Neural progenitor cell (in vitro differentiated cells): ENCODE results near the gene SKA1. TPM values are rescaled to one million over a fixed set of nuclear protein-coding genes. Genes with fewer than 3 reads are reported as not detected.

Experiments used
- DNase-seq: peaks from one replicate; pipeline ENCODE4 v3.0.0-alpha.2; 2016; ENCODE audit warnings: low spot score
- H2AFZ ChIP-seq: fragments of 200-600 bp; sonication (generic); replicated peaks from 2 replicates; pipeline ENCODE4 v1.6.1; 2016; ENCODE audit warnings: antibody characterized with exemption
- H3F3A ChIP-seq: fragments of 200-600 bp; sonication (generic); 2 replicates; pipeline ENCODE4 v1.6.1; 2016; ENCODE audit warnings: antibody characterized with exemption, low read depth
- H3K27ac ChIP-seq: fragments of 200-600 bp; sonication (generic); 2 replicates; pipeline ENCODE4 v1.5.1; 2016; ENCODE audit warnings: mild to moderate bottlenecking
- H3K27me3 ChIP-seq: fragments of 200-600 bp; sonication (generic); 2 replicates; pipeline ENCODE4 v1.6.1; 2016; ENCODE audit warnings: mild to moderate bottlenecking, moderate library complexity
- H3K36me3 ChIP-seq: fragments of 200-600 bp; sonication (generic); 2 replicates; pipeline ENCODE4 v1.5.1; 2016
- H3K4me1 ChIP-seq: fragments of 200-600 bp; sonication (generic); 2 replicates; pipeline ENCODE4 v1.6.1; 2016; ENCODE audit warnings: mixed run types
- H3K4me2 ChIP-seq: fragments of 200-600 bp; sonication (generic); 2 replicates; pipeline ENCODE4 v1.6.1; 2016
- H3K4me3 ChIP-seq: fragments of 200-600 bp; sonication (generic); 2 replicates; pipeline ENCODE4 v1.5.1; 2016
- H3K79me2 ChIP-seq: fragments of 200-600 bp; sonication (generic); 2 replicates; pipeline ENCODE4 v1.6.1; 2016; ENCODE audit warnings: low read depth
- H3K9ac ChIP-seq: fragments of 200-600 bp; sonication (generic); 2 replicates; pipeline ENCODE4 v1.6.1; 2016
- H3K9me3 ChIP-seq: fragments of 200-600 bp; sonication (generic); 2 replicates; pipeline ENCODE4 v1.5.1; 2016; ENCODE audit warnings: low read depth
- H4K20me1 ChIP-seq: fragments of 200-600 bp; sonication (generic); 2 replicates; pipeline ENCODE4 v1.6.1; 2016; ENCODE audit warnings: low read depth
- H3K27ac Mint-ChIP-seq: 3 replicates; pipeline ENCODE4 v1.8.0; 2021; ENCODE audit warnings: mixed read lengths
- H3K27me3 Mint-ChIP-seq: 2 replicates; pipeline ENCODE4 v1.8.0; 2022; ENCODE audit warnings: low read depth, mild to moderate bottlenecking, inconsistent platforms, moderate library complexity, mixed read lengths; ENCODE audit not compliant: insufficient read depth
- H3K36me3 Mint-ChIP-seq: 3 replicates; pipeline ENCODE4 v1.8.0; 2021; ENCODE audit warnings: mixed read lengths
- H3K4me1 Mint-ChIP-seq: 3 replicates; pipeline ENCODE4 v1.8.0; 2021; ENCODE audit warnings: mixed read lengths
- H3K4me3 Mint-ChIP-seq: 3 replicates; pipeline ENCODE4 v1.8.0; 2021; ENCODE audit warnings: mild to moderate bottlenecking, moderate library complexity, mixed read lengths
- H3K9me3 Mint-ChIP-seq: 3 replicates; pipeline ENCODE4 v1.8.0; 2020; ENCODE audit warnings: mixed read lengths
- EZH2 ChIP-seq: fragments of 200-600 bp; sonication (generic); IDR thresholded peaks from 2 replicates; pipeline ENCODE4 v1.6.1; 2017; ENCODE audit warnings: antibody characterized with exemption, mild to moderate bottlenecking, moderate library complexity
- EZH2phosphoT487 ChIP-seq: fragments of 200-600 bp; sonication (generic); IDR thresholded peaks from 2 replicates; pipeline ENCODE4 v1.6.1; 2017; ENCODE audit warnings: antibody characterized with exemption
- total RNA-seq: library from RNA; depleted of rRNA; stranded (reverse); fragments of >200 nt; gene quantifications from 2 replicates; pipeline ENCODE4 v1.2.3, GENCODE V29; 2015; ENCODE audit warnings: low replicate concordance
- TF ChIP-seq, protein P1 (sequence below): fragments of 200-600 bp; sonication (generic); IDR thresholded peaks from 2 replicates; pipeline ENCODE4 v1.5.1; 2017; ENCODE audit warnings: antibody characterized with exemption, mild to moderate bottlenecking

Gene SKA1
- total RNA-seq, 1 donor from 2014 or later, result 57.2 TPM

DNA sequence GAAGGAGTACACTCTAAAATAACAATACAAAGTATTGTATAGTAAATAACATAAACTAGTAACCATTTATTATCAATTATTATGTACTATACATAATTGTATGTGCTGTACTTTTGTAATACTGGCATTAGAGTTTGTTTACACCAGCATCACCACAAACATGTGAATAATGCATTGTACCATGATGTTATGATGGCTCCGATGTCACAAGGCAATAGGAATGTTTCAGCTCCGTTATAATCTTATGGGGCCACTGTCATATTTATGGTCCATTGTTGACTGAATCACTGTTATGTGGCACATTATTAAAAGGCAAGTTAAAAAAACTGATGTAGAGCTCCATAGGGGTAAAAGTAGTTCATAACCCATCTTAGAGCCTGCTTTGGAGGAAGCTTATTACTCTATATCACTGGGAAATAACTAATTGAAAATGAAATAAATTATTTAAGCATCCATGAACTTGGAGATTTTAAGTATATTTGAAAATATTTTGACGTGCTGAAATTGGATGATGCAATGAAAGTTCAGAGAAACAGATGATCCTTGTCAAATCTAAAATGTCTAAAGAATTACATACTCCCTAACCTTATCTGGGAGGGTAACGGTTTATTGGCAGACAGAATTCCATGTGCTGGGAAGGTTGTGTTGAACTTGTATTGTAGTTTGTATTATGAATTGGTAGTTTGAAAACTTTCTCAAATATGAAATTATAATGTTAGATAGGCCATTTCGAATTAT lies 2.4 kb downstream of the SKA1 start:
- peaks cover 30% of the 10 kb centered on the region for H3K79me2 ChIP-seq
- H3K9me3 ChIP-seq, result no peaks in the 10 kb centered on the region
- no peak overlapping the region for H3K4me2 ChIP-seq
- peaks cover 4% of the 10 kb centered on the region for H3K36me3 ChIP-seq
- no peak overlapping the region for H2AFZ ChIP-seq
- Mint-ChIP-seq H3K27ac (no peak overlapping the region), H3K4me3 (peak overlapping the region; percentile 52), H3K36me3 (peaks cover 6% of the 10 kb centered on the region), H3K9me3 (no peaks in the 10 kb centered on the region), H3K4me1 (peaks cover 18% of the 10 kb centered on the region), H3K27me3 (peaks cover 3% of the 10 kb centered on the region)
- H3K27me3 ChIP-seq, result no peaks in the 10 kb centered on the region
- H3K9ac ChIP-seq, result no peak overlapping the region
- H3K4me3 ChIP-seq, result no peak overlapping the region
- no peak overlapping the region for H3K27ac ChIP-seq
- H3K4me1 ChIP-seq, result peaks cover 15% of the 10 kb centered on the region
- no peak for DNase-seq
- H4K20me1 ChIP-seq, result no peaks in the 10 kb centered on the region
- TF ChIP-seq, protein P1, sequence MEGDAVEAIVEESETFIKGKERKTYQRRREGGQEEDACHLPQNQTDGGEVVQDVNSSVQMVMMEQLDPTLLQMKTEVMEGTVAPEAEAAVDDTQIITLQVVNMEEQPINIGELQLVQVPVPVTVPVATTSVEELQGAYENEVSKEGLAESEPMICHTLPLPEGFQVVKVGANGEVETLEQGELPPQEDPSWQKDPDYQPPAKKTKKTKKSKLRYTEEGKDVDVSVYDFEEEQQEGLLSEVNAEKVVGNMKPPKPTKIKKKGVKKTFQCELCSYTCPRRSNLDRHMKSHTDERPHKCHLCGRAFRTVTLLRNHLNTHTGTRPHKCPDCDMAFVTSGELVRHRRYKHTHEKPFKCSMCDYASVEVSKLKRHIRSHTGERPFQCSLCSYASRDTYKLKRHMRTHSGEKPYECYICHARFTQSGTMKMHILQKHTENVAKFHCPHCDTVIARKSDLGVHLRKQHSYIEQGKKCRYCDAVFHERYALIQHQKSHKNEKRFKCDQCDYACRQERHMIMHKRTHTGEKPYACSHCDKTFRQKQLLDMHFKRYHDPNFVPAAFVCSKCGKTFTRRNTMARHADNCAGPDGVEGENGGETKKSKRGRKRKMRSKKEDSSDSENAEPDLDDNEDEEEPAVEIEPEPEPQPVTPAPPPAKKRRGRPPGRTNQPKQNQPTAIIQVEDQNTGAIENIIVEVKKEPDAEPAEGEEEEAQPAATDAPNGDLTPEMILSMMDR, result no peak
- no peak for TF ChIP-seq EZH2phosphoT487
- TF ChIP-seq EZH2, result no peak
- H3F3A ChIP-seq, result peaks cover 7% of the 10 kb centered on the region

DNA sequence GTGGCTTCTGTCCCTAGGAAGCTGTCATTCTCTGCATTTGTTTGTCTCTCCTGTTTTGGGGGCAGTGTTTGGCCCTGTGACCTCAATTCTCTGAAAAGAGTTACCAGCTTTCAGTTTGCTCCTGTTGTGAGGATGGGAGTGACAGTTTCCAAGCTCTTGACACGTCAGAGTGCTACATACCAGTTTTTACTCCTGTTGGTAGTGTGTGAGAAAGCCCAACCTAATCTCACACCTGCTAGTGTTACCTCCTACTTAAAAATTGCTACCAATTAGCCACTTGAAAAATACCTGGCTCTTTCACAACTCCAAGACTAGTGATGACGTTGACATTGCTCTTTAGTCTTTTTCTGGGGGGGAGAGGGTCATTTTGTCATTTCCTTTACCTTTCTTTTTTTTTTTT lies 14.1 kb downstream of the SKA1 start:
- Histone ChIP-seq H3K4me3 (no peak overlapping the region), H3K4me1 (no peaks in the 10 kb centered on the region), H3K36me3 (peaks cover 9% of the 10 kb centered on the region), H3K27me3 (no peaks in the 10 kb centered on the region), H3K4me2 (no peak overlapping the region), H3K79me2 (no peaks in the 10 kb centered on the region), H3K27ac (no peak overlapping the region), H2AFZ (no peak overlapping the region), H4K20me1 (no peaks in the 10 kb centered on the region), H3F3A (no peaks in the 10 kb centered on the region), H3K9me3 (no peaks in the 10 kb centered on the region), H3K9ac (no peak overlapping the region)
- Mint-ChIP-seq H3K9me3 (no peaks in the 10 kb centered on the region), H3K36me3 (peaks cover 26% of the 10 kb centered on the region), H3K27me3 (no peaks in the 10 kb centered on the region), H3K27ac (no peak overlapping the region), H3K4me3 (no peak overlapping the region), H3K4me1 (no peaks in the 10 kb centered on the region)
- TF ChIP-seq, protein P1, result no peak
- TF ChIP-seq EZH2phosphoT487, result no peak
- TF ChIP-seq EZH2, result no peak
- no peak for DNase-seq

DNA sequence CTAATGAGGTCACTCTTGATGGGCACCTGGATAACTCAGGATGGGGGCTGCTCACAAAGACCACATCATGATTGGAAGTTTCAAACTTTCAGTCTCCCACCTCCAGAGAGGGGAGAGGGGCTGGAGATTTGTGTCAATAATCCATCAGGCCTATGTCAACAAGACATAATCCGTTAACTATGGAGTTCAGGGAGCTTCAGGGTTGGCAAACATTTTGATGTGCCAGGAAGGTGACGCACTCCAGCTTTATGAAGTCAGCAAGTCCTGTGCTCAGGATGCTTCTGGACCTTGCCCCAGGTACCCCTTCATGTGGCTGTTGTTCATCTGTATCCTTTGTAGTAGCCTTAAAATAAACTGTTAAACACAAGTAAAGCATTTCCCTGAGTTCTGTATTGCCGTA lies 19.0 kb downstream of the SKA1 start:
- H3K79me2 ChIP-seq, result no peaks in the 10 kb centered on the region
- Mint-ChIP-seq H3K27me3 (no peaks in the 10 kb centered on the region), H3K36me3 (peaks cover 22% of the 10 kb centered on the region), H3K4me3 (no peak overlapping the region), H3K9me3 (no peaks in the 10 kb centered on the region), H3K27ac (no peak overlapping the region), H3K4me1 (peaks cover 18% of the 10 kb centered on the region)
- TF ChIP-seq, protein P1, result no peak
- TF ChIP-seq EZH2 (no peak), EZH2phosphoT487 (no peak)
- H3K27me3 ChIP-seq, result no peaks in the 10 kb centered on the region
- H4K20me1 ChIP-seq, result no peaks in the 10 kb centered on the region
- peaks cover 2% of the 10 kb centered on the region for H3F3A ChIP-seq
- peaks cover 19% of the 10 kb centered on the region for H3K4me1 ChIP-seq
- no peak overlapping the region for H3K4me3 ChIP-seq
- H3K9me3 ChIP-seq, result no peaks in the 10 kb centered on the region
- H3K36me3 ChIP-seq, result no peaks in the 10 kb centered on the region
- H3K4me2 ChIP-seq, result no peak overlapping the region
- H3K9ac ChIP-seq, result no peak overlapping the region
- no peak overlapping the region for H2AFZ ChIP-seq
- DNase-seq, result no peak
- H3K27ac ChIP-seq, result no peak overlapping the region
